Measurements from ENCODE around the gene TARBP1.
A peak's percentile ranks its signal among the peaks of the same experiment; 100 is the strongest.

The TARBP1 gene

GRCh38 chr1:234479866-234480265, 887 bp upstream of the TARBP1 start:
- no peak for DNase-seq

- DNase-seq, result no peak
These were observed 256 bp upstream of the TARBP1 start for GRCh38 chr1:234479310-234479559.

GRCh38 chr1:234478152-234478480, 863 bp downstream of the TARBP1 start:
- peak; percentile 43 for DNase-seq

GRCh38 chr1:234477386-234478151, 1.4 kb downstream of the TARBP1 start:
- no peak for DNase-seq

GRCh38 chr1:234476172-234476571, 2.8 kb downstream of the TARBP1 start:
- DNase-seq, result no peak

GRCh38 chr1:234475167-234475793, 3.7 kb downstream of the TARBP1 start:
- DNase-seq, result no peak

- no peak for DNase-seq
These were observed 4.6 kb downstream of the TARBP1 start for GRCh38 chr1:234474375-234474774.

GRCh38 chr1:234473118-234473517, 5.9 kb downstream of the TARBP1 start:
- no peak for DNase-seq

GRCh38 chr1:234469376-234469775, 9.6 kb downstream of the TARBP1 start:
- DNase-seq, result no peak

- DNase-seq, result no peak
These were observed 10.4 kb downstream of the TARBP1 start for GRCh38 chr1:234468580-234468979.

GRCh38 chr1:234467821-234468220, 11.2 kb downstream of the TARBP1 start:
- no peak for DNase-seq

- no peak for DNase-seq
These were observed 12.0 kb downstream of the TARBP1 start for GRCh38 chr1:234466945-234467344.

- DNase-seq, result no peak
These were observed 15.2 kb downstream of the TARBP1 start for GRCh38 chr1:234463749-234464148.

- no peak for DNase-seq
These were observed 18.3 kb downstream of the TARBP1 start for GRCh38 chr1:234460652-234461051.

- DNase-seq, result no peak
These were observed 20.5 kb downstream of the TARBP1 start for GRCh38 chr1:234458352-234459017.

- DNase-seq, result no peak
These were observed 24.1 kb downstream of the TARBP1 start for GRCh38 chr1:234454926-234455325.

- DNase-seq, result no peak
These were observed 26.5 kb downstream of the TARBP1 start for GRCh38 chr1:234452406-234452965.

GRCh38 chr1:234440348-234440747, 38.6 kb downstream of the TARBP1 start:
- no peak for DNase-seq

GRCh38 chr1:234438579-234438978, 40.4 kb downstream of the TARBP1 start:
- DNase-seq, result no peak

- DNase-seq, result no peak
These were observed 41.4 kb downstream of the TARBP1 start for GRCh38 chr1:234437423-234438171.

GRCh38 chr1:234435620-234436019, 43.4 kb downstream of the TARBP1 start:
- no peak for DNase-seq

GRCh38 chr1:234434706-234435105, 44.3 kb downstream of the TARBP1 start:
- no peak for DNase-seq

GRCh38 chr1:234433563-234434285, 45.3 kb downstream of the TARBP1 start:
- no peak for DNase-seq
